Tibial nerve (tissue), 4 donors: ENCODE results near the gene ERBB4. TPM values are rescaled to one million over a fixed set of nuclear protein-coding genes. Genes with fewer than 3 reads are reported as not detected.
A peak's percentile ranks its signal among the peaks of the same experiment; 100 is the strongest.

Experiments
- DNase-seq, 2 donors: peaks; one replicate each; pipeline ENCODE4 v3.0.0-alpha.2; 2019; ENCODE audit warnings: low spot score in 2 of 2
- H3K27ac ChIP-seq, 4 donors: fragments of 200-600 bp; sonication (generic) in 3 of 4; one replicate each; pipeline ENCODE4 v1.5.1; 2017 to 2019; ENCODE audit warnings: mild to moderate bottlenecking in 1 of 4
- H3K27me3 ChIP-seq, 2 donors: fragments of 200-600 bp; sonication (generic) in 1 of 2; one replicate each; pipeline versions ENCODE4 v1.5.1 to v1.6.0; 2017 to 2019
- H3K36me3 ChIP-seq, 3 donors: fragments of 200-600 bp; sonication (generic); one replicate each; pipeline ENCODE4 v1.5.1; 2018 to 2019
- H3K4me1 ChIP-seq, 4 donors: fragments of 200-600 bp; sonication (generic) in 3 of 4; one replicate each; pipeline ENCODE4 v1.5.1; 2017 to 2019
- H3K4me3 ChIP-seq, 4 donors: fragments of 200-600 bp; sonication (generic) in 3 of 4; one replicate each; pipeline ENCODE4 v1.5.1; 2017 to 2019; ENCODE audit warnings: mild to moderate bottlenecking in 1 of 4, moderate library complexity in 1 of 4
- H3K9me3 ChIP-seq, 4 donors: fragments of 200-600 bp; sonication (generic) in 3 of 4; one replicate each; pipeline ENCODE4 v1.5.1; 2017 to 2019
- EP300 ChIP-seq, 2 donors: sonication (generic); formaldehyde crosslinking; IDR thresholded peaks; one replicate each; pipeline ENCODE4 v1.6.1; 2017; ENCODE audit warnings: antibody characterized with exemption in 2 of 2, mild to moderate bottlenecking in 1 of 2
- POLR2A ChIP-seq, 2 donors: fragments of 450-650 bp; IDR thresholded peaks; one replicate each; pipeline ENCODE4 v1.6.1; 2017; ENCODE audit warnings: antibody characterized with exemption in 2 of 2, mild to moderate bottlenecking in 2 of 2, moderate library complexity in 2 of 2
- WGBS, 2 donors: methylation state at CpG; one replicate each; pipeline ENCODE4 v1.1.5; 2018; 5-methylcytosine and 5-hydroxymethylcytosine counted together
- total RNA-seq, 4 donors: library from RNA; depleted of rRNA; stranded (reverse); fragments of >200 nt; gene quantifications; one replicate each; pipeline ENCODE4 v1.1.0, GENCODE V29; 2016
- TF ChIP-seq, protein P1 (sequence below), 5 experiments: fragments of 200-600 bp in 3 of 5; fragments of 450-650 bp in 2 of 5; sonication (generic) in 3 of 5; IDR thresholded peaks; one replicate each; pipeline ENCODE4 v1.5.1; 2016 to 2019; ENCODE audit warnings: antibody characterized with exemption in 5 of 5, mild to moderate bottlenecking in 3 of 5, moderate library complexity in 2 of 5

ERBB4 gene
- total RNA-seq, result 1 to 10 TPM; 2.4 to 3.3 (median 2.9) TPM

DNA sequence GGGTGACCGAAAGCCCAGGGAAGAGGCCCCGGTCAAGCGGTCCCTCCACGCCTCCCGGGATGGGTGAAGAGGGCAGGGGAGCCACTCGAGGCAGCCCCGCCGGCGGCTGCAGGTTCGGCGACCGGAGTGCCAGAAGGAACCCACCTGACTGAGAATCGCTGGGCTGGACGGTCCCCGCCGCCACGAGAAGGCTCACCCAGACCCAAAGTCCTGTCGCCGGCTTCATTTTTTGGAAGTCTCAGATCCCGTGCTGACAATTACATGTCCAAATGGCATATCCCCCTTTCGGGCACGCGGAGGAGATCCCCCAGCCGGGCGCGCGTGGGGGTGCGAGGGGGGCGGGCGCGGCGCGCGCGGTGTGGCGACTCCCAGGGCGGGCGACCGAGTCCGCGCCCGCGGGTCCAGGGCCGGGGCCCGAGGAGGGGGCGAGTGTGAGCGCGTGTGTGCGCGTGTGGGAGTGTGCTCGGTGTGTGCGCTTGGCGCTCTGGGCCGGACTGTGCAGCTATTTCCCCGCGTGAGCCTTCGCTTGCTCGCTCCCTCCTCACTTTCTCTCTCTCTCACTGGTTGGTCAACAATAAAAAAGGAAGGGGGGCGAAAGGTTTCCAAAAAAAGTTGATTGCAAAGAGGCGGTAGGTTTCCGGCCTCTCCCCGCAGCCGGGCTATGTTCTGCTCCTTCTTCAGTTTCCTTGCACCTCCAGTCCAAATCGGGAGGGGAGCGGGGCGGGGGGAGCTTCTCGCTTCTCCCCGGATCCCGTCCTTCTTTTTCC lies at the start of gene ERBB4:
Gene ERBB4, minus strand, starts transcription at position 498 of the 767 bp plus-strand sequence. Its CDS starts 272 bp downstream, at position 226.
- 1 to 2% methylated on average over 37 to 46 of the region's 69 CpGs for WGBS, 2 donors
- H3K4me3 ChIP-seq, result peak within 1 kb of the TSS; percentile 42 to 65 (median 56)
- peaks cover 0 to 32% (median 0%) of the 10 kb centered on the region in 4 donors for H3K4me1 ChIP-seq
- no peaks in the 10 kb centered on the region for H3K9me3 ChIP-seq
- H3K27me3 ChIP-seq, result peaks cover 0 to 18% of the 10 kb centered on the region in 2 donors
- TF ChIP-seq EP300 (IDR thresholded peaks at IDR 0.05) (no peak), POLR2A (IDR thresholded peaks at IDR 0.05) (no peak)
- TF ChIP-seq, protein P1, sequence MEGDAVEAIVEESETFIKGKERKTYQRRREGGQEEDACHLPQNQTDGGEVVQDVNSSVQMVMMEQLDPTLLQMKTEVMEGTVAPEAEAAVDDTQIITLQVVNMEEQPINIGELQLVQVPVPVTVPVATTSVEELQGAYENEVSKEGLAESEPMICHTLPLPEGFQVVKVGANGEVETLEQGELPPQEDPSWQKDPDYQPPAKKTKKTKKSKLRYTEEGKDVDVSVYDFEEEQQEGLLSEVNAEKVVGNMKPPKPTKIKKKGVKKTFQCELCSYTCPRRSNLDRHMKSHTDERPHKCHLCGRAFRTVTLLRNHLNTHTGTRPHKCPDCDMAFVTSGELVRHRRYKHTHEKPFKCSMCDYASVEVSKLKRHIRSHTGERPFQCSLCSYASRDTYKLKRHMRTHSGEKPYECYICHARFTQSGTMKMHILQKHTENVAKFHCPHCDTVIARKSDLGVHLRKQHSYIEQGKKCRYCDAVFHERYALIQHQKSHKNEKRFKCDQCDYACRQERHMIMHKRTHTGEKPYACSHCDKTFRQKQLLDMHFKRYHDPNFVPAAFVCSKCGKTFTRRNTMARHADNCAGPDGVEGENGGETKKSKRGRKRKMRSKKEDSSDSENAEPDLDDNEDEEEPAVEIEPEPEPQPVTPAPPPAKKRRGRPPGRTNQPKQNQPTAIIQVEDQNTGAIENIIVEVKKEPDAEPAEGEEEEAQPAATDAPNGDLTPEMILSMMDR (IDR thresholded peaks at IDR 0.05), result no peak
- no peak for DNase-seq
- peak within 1 kb of the TSS in 2 of 4 donors; percentile 29 to 55 for H3K27ac ChIP-seq
- H3K36me3 ChIP-seq, result no peaks in the 10 kb centered on the region

DNA sequence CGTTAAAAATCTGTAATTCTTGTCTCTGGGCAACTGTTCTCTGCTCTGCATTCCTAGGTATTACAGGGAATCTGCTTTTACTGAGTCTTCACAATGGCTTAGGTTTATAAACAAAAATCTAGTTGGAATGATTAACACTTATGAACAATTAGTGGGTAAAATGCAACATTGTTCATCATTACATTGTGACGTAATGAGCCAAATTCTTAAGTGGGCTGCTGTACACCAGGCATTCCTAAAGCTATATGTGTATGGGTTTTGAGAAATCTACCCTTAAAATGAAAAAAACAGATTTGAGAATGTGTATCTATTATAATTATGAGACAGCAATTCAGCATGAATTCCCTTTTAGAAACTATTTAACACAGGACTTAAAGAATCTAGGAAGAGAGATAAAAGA lies 41.5 kb upstream of the ERBB4 start:
- H3K27me3 ChIP-seq, result no peaks in the 10 kb centered on the region
- TF ChIP-seq POLR2A (IDR thresholded peaks at IDR 0.05) (no peak), EP300 (IDR thresholded peaks at IDR 0.05) (no peak)
- TF ChIP-seq, protein P1 (IDR thresholded peaks at IDR 0.05), result no peak

DNA sequence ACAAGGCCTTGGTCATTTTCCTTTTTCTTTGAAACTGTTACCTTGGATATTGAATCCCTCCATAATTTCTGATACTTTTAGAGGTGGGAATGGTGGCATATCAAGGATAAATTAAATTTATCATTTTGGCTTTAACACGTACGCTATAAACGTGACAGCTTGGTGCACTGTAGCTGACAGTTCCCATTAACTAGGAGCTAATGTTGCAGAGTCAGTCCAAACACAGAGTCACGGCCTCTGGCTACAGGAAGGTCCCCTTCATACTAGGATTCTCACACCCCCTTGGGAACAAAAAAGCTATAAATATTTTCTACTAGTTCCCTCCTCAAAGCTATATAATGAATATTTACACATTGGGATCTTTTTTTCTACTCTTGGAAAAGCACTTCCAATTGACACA lies 17.7 kb upstream of the ERBB4 start:
- no peak for DNase-seq
- H3K4me1 ChIP-seq, result no peaks in the 10 kb centered on the region
- TF ChIP-seq POLR2A (IDR thresholded peaks at IDR 0.05) (no peak), EP300 (IDR thresholded peaks at IDR 0.05) (no peak)
- TF ChIP-seq, protein P1 (IDR thresholded peaks at IDR 0.05), result no peak
- H3K36me3 ChIP-seq, result no peaks in the 10 kb centered on the region
- H3K4me3 ChIP-seq, result no peak overlapping the region
- no peak overlapping the region for H3K27ac ChIP-seq
- H3K27me3 ChIP-seq, result no peaks in the 10 kb centered on the region
- WGBS, 2 donors, result 80 to 84% methylated on average over 4 of the region's 4 CpGs
- no peaks in the 10 kb centered on the region for H3K9me3 ChIP-seq

More for the DNA sequence above, 41.5 kb upstream of the ERBB4 start:
- Histone ChIP-seq H3K36me3 (no peaks in the 10 kb centered on the region), H3K4me3 (no peak overlapping the region), H3K9me3 (peaks cover 0 to 7% (median 0%) of the 10 kb centered on the region in 4 donors), H3K4me1 (no peaks in the 10 kb centered on the region), H3K27ac (no peak overlapping the region)
- DNase-seq, result no peak
- 66 to 75% methylated on average over 2 of the region's 2 CpGs for WGBS, 2 donors

DNA sequence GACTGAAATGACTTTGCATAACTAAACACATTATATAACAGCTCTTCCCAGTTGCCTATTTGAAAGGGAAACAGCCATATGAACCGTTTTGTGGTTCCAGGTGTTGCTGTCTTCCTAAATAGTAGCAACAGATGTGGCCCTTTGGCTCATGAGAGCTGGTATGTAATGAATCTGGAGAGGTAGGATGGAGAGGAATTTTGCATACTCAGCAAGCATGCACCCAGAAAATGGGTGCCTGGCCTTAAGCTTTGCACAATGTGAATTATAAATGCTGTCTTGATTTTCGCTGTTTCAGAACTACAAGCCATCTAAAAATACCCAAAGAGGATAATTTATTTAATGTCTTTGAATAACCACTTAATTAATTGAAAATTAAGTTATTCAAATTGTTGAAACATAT lies 15.6 kb upstream of the ERBB4 start:
- no peaks in the 10 kb centered on the region for H3K9me3 ChIP-seq
- no peaks in the 10 kb centered on the region for H3K36me3 ChIP-seq
- TF ChIP-seq, protein P1 (IDR thresholded peaks at IDR 0.05), result no peak
- TF ChIP-seq POLR2A (IDR thresholded peaks at IDR 0.05) (no peak), EP300 (IDR thresholded peaks at IDR 0.05) (no peak)
- H3K27me3 ChIP-seq, result no peaks in the 10 kb centered on the region
- peaks cover 0 to 5% (median 0%) of the 10 kb centered on the region in 4 donors for H3K4me1 ChIP-seq
- no peak for DNase-seq
- WGBS, 2 donors, result 73 to 86% methylated on average over 2 of the region's 2 CpGs
- no peak overlapping the region for H3K4me3 ChIP-seq
- no peak overlapping the region for H3K27ac ChIP-seq

DNA sequence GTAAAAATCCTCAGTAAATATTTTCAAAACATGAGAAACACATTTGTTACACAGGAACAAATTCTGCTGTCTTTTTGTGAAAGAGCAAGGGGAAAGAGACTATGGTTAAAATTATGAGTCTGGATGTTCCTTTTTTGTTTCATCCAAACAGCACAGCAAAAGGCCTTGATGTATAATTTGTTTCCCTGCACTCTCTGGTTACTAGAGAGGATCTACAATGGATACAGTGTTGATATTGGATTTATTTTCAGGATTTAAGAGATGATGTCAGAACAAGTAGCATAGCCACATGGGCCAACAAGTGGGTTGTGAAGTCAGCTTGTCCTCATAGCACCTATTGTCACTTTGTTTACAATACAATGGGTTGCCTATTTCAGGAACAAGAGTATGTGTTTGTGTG lies 11.3 kb upstream of the ERBB4 start:
- no peaks in the 10 kb centered on the region for H3K27me3 ChIP-seq
- no peaks in the 10 kb centered on the region for H3K9me3 ChIP-seq
- H3K36me3 ChIP-seq, result no peaks in the 10 kb centered on the region
- no peak for TF ChIP-seq POLR2A (IDR thresholded peaks at IDR 0.05)
- TF ChIP-seq, protein P1 (IDR thresholded peaks at IDR 0.05), result no peak
- TF ChIP-seq EP300 (IDR thresholded peaks at IDR 0.05), result no peak
- peaks cover 0 to 17% (median 0%) of the 10 kb centered on the region in 4 donors for H3K4me1 ChIP-seq
- H3K27ac ChIP-seq, result peak overlapping the region in 1 of 4 donors; percentile 26
- no peak for DNase-seq
- no peak overlapping the region for H3K4me3 ChIP-seq
